D721Med (cell line): ENCODE measurements around the gene MTREX.

ENCODE experiments used
- DNase-seq: peaks from one replicate; pipeline ENCODE4 v3.0.0; 2011; ENCODE audit warnings: low spot score; ENCODE audit not compliant: insufficient read length
- FAIRE-seq: peaks from 2 replicates; lab custom pipeline; 2011; peaks lifted over from hg19 to GRCh38; lab: Jason Lieb, UNC
- CTCF ChIP-seq: IDR thresholded peaks from 2 replicates; pipeline ENCODE4 v1.5.1; 2012; ENCODE audit warnings: mild to moderate bottlenecking, control low read depth; ENCODE audit not compliant: insufficient read depth; ENCODE audit errors: missing control alignments

Gene MTREX

GRCh38 chr5:55432549-55432948 lies 124.8 kb downstream of the MTREX start:
- FAIRE-seq (no peak), DNase-seq (no peak)
- TF ChIP-seq CTCF = no peak

DNA sequence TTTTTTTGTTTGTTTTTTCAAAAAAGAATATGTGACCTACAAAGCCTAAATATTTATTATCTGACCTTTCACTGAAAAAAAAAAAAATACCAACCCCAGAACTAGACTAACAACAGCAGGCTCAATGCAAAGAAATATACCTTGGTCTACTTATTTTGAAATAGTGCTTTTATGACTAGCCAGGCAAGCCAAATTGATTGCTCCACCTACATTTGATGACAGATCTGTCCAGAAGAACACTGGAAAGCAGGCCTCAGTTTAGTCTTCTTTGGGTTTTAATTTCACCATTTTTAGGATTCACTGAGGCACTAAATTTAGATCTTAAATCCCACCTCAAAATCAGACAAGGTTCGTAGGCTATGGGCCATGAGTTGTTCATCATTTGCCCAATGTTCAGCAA lies 129.7 kb downstream of the MTREX start:
- no peak for FAIRE-seq
- no peak for DNase-seq
- TF ChIP-seq CTCF = no peak

DNA sequence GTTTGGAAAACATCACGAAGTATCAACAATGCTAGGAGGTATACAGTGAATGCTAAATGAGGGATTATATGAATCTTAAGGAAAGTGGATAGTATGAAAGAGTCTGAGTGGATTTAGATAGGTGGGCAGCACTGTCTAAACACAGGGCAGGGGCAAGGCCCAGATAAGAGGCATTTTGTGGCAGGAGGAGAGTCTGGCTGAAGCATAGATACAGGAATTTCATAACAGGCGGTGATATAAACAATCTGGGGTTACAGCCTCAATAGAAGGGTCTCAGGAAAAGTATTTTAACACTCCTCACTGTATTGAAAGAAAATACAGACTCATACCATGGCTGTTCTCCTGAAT lies 130.0 kb downstream of the MTREX start:
- TF ChIP-seq CTCF = no peak
- DNase-seq (no peak), FAIRE-seq (no peak)

DNA sequence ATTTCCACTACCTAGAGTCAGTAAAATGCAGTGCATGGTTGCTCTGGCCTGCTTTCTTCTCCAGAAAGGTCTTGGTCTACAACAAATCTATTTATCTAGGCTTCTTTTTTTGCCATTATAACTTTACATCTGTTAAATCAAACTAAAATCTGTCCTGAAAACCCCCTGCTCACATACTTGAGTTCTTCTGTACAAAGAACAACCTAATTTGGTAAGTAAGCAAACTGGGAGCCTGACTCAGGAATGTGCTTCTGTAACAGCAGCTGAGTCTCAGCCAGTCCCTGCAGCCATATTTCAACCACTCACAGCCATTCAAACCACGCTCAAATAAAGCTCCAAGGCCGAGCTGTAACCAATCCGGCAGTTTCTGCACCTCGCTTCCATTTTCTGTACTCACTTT lies 131.2 kb downstream of the MTREX start:
- DNase-seq (no peak), FAIRE-seq (no peak)
- no peak for TF ChIP-seq CTCF

DNA sequence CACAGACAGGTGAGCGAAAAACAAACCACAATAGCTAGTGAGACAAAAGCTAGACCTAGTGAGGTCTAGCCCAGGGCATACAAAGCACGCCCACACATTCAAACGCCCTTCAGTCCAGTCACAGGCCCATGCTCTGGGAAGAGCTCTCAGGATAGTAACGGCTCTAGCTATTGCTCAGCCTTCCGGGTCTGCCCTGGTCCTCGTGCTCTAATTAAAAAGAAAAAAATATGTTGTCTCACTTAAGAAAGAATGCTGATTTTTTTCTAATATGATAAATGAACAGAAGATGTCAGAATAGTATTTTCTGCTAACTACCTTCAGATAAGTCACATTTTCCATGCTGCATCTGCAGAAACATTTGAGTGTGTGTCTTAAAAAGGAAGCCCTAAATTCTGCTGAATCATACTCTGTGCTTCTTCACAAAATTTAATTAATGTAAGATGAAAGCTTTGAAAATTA lies 132.4 kb downstream of the MTREX start:
- FAIRE-seq (no peak), DNase-seq (no peak)
- no peak for TF ChIP-seq CTCF

DNA sequence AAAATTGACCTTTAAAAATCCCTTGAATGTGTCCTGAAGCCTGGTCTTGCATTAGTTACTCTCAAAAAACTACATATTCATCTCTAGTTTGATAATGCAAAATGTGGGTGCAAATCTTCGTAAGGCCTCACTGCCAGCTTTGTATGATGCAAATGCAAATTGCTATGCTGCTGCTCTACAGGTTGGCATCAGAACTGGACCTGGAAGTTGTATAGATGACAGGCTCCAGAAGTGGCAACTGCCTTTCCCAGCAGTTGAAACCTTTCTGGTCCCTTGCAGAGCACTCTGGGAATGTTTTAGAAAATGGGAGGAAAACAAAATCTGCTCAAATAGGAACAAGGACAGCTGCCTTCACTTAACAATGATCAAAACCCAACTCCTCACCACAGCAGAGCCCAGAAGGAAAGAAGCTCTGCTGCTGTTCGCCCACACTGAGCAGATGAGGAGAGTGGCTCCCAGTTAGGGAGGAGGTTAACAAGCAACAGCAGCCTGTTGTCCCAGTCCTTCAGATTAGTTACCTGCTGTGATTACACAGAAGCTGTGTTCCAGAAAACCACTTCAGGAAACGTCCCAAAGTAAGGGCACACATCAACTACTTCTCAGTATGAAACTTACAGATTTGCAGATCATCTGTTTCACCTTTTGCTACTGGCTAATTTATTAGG lies 133.4 kb downstream of the MTREX start:
- FAIRE-seq = no peak
- no peak for DNase-seq
- no peak for TF ChIP-seq CTCF

DNA sequence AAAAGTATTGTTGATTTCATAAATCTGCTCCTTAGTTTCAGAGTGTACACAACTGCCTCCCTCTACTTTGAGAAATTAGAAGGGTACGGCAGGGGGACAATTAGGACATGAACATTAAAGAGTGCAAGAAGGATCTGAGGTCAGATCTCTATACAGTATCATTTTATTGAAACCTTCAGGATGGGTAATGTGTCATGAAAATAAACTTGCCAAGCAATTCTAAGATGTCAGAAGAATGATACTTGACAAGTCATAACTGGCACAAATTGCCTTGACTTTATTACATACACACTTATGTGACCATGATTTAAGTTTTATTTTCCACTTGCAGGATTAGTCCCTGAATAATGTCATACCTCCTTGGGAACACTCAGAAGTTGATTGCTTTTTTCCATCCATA lies 134.2 kb downstream of the MTREX start:
- DNase-seq = no peak
- no peak for TF ChIP-seq CTCF
- no peak for FAIRE-seq
